Transverse colon (tissue), 4 donors: ENCODE data around the gene PPP1R9B. TPM values are rescaled to one million over a fixed set of nuclear protein-coding genes. Genes with fewer than 3 reads are reported as not detected.

Experiments used
- DNase-seq: peaks from one replicate; pipeline ENCODE4 v3.0.0-alpha.2; 2019
- H3K27ac ChIP-seq, 4 donors: fragments of 200-600 bp; sonication (generic); 2 replicates each; pipeline ENCODE4 v1.5.1; 2016 to 2018; ENCODE audit warnings: inconsistent platforms in 4 of 4
- H3K27me3 ChIP-seq: fragments of 200-600 bp; sonication (generic); 2 replicates; pipeline ENCODE4 v1.5.1; 2017; ENCODE audit warnings: inconsistent platforms
- H3K36me3 ChIP-seq, 4 donors: fragments of 200-600 bp; sonication (generic); 2 replicates each; pipeline ENCODE4 v1.5.1; 2017 to 2019; ENCODE audit warnings: inconsistent platforms in 4 of 4
- H3K4me1 ChIP-seq, 4 donors: fragments of 200-600 bp; sonication (generic); 2 replicates each; pipeline ENCODE4 v1.5.1; 2017 to 2020; ENCODE audit warnings: inconsistent platforms in 4 of 4
- H3K4me3 ChIP-seq, 4 donors: fragments of 200-600 bp; sonication (generic); 1 replicate in 1 of 4; 2 replicates in 3 of 4; pipeline versions ENCODE4 v1.5.1 to v1.6.1; 2017 to 2019; ENCODE audit warnings: inconsistent platforms in 4 of 4
- H3K9me3 ChIP-seq, 2 donors: fragments of 200-600 bp; sonication (generic); 2 replicates each; pipeline ENCODE4 v1.5.1; 2017 to 2019; ENCODE audit warnings: inconsistent platforms in 2 of 2
- EP300 ChIP-seq: sonication (generic); formaldehyde crosslinking; IDR thresholded peaks from one replicate; pipeline ENCODE4 v1.6.1; 2017; ENCODE audit warnings: antibody characterized with exemption, low read depth
- POLR2A ChIP-seq: fragments of 450-650 bp; IDR thresholded peaks from one replicate; pipeline ENCODE4 v1.6.1; 2016; ENCODE audit warnings: antibody characterized with exemption, mild to moderate bottlenecking, moderate library complexity
- POLR2AphosphoS5 ChIP-seq, 3 donors: sonication (generic); formaldehyde crosslinking; IDR thresholded peaks; one replicate each; pipeline ENCODE4 v1.6.1; 2016; ENCODE audit warnings: antibody characterized with exemption in 3 of 3
- WGBS, 2 donors: methylation state at CpG; one replicate each; pipeline ENCODE4 v1.1.5; 2018; ENCODE audit warnings: low coverage in 1 of 2; 5-methylcytosine and 5-hydroxymethylcytosine counted together
- in situ Hi-C, 4 donors: fragments of 200-750 bp; cut with MboI; loops; one replicate each; pipeline versions ENCODE4 v1.15.0 to v1.15.1; 2017; ENCODE audit warnings: low sequenced_read_pairs in 3 of 4, low pct_ligation_motif_present in 1 of 4, low pct_unique_long_range_greater_than_20kb in 1 of 4
- intact Hi-C: fragments of 100-400 bp; cut with DNase I; formaldehyde crosslinking; loops from one replicate; pipeline ENCODE4 v1.15.1; 2023; ENCODE audit warnings: low total_unique reads
- total RNA-seq, 4 donors: library from RNA; depleted of rRNA; stranded (reverse); fragments of >200 nt; gene quantifications; one replicate each; pipeline ENCODE4 v1.1.0, GENCODE V29; 2016
- TF ChIP-seq, protein P1 (sequence below), 5 experiments: fragments of 200-600 bp in 3 of 5; fragments of 450-650 bp in 2 of 5; sonication (generic) in 3 of 5; IDR thresholded peaks; 1 replicate in 2 of 5; 2 replicates in 3 of 5; pipeline ENCODE4 v1.5.1; 2016 to 2017; ENCODE audit warnings: antibody characterized with exemption in 5 of 5, inconsistent platforms in 3 of 5, mild to moderate bottlenecking in 2 of 5, moderate library complexity in 1 of 5

PPP1R9B gene
- total RNA-seq, 4 donors from 2014 or later: 19.0 to 29.9 (median 27.7) TPM

DNA sequence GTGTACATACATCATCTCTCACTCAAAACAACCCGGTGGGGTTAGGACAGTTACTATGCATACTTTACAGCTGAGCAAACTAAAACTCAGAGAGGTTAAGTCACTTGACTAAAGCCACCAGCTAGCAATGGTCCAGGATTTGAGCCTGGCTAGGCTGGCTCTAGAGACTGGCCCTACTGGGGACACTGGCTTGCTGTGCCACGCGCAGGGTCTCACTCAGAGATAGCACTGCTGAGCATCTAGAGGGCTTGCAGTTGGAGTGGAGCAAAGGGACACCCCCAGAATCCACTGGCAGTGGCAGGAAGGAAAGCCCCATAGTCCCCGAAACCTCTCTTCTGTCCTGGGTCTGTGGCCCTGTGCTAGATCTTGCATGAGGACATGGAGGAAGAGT lies 31.7 kb downstream of the PPP1R9B start:
- no peaks in the 10 kb centered on the region for H3K36me3 ChIP-seq
- in situ Hi-C loops: no loop called here
- whole genome bisulfite sequencing, 2 donors: 84% methylated on average over 4 of the region's 4 CpGs; no CpG with 5 or more reads in 1 of the 2 donors
- no peaks in the 10 kb centered on the region for H3K9me3 ChIP-seq
- TF ChIP-seq POLR2A (no peak), EP300 (no peak), POLR2AphosphoS5 (IDR thresholded peaks at IDR 0.05) (no peak)
- TF ChIP-seq, protein P1, sequence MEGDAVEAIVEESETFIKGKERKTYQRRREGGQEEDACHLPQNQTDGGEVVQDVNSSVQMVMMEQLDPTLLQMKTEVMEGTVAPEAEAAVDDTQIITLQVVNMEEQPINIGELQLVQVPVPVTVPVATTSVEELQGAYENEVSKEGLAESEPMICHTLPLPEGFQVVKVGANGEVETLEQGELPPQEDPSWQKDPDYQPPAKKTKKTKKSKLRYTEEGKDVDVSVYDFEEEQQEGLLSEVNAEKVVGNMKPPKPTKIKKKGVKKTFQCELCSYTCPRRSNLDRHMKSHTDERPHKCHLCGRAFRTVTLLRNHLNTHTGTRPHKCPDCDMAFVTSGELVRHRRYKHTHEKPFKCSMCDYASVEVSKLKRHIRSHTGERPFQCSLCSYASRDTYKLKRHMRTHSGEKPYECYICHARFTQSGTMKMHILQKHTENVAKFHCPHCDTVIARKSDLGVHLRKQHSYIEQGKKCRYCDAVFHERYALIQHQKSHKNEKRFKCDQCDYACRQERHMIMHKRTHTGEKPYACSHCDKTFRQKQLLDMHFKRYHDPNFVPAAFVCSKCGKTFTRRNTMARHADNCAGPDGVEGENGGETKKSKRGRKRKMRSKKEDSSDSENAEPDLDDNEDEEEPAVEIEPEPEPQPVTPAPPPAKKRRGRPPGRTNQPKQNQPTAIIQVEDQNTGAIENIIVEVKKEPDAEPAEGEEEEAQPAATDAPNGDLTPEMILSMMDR (IDR thresholded peaks at IDR 0.05): no peak
- H3K4me1 ChIP-seq: peaks cover 3 to 25% (median 10%) of the 10 kb centered on the region in 4 donors
- peaks cover 18% of the 10 kb centered on the region for H3K27me3 ChIP-seq
- no peak overlapping the region for H3K27ac ChIP-seq
- no peak overlapping the region for H3K4me3 ChIP-seq
- intact Hi-C loops: no loop called here
- DNase-seq: no peak

DNA sequence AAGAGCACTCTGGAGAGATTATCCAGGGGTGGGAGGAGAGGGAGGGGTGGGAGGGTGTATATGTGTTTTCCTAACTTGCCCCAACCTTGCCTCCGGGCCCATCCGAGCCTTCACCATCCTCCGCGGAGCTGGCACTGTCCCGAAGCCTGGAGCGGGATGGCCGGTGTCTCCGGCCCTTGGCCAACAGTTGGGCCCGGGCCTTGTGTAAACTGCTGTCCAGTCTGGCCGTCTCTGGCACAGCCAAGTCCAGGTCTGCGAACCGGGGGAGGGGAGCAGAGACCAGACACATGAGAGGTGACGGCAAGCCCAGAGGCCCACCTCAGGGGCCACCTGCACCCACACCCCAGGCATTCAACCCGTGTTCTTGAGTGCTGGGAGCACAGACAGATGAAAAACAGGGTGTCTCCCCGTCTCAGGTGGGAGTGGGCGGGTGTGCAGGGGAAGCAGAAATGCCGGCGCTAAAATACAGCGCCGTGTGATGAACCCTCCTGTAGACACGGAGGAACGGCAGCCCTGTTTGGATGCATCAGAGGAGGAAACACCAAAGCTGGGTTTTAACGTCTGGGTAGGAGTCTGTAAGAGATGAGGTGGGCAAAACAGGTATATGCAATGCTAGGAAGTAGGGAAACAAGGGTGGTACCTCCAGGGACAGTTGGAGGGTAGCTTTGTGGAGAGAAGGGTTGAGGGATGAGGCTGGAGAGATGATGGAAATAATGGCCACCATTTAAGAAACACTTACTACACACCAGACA lies 32.2 kb downstream of the PPP1R9B start:
- H3K36me3 ChIP-seq: no peaks in the 10 kb centered on the region
- no peak overlapping the region for H3K4me3 ChIP-seq
- TF ChIP-seq POLR2AphosphoS5 (IDR thresholded peaks at IDR 0.05): no peak
- H3K4me1 ChIP-seq: peaks cover 3 to 20% (median 11%) of the 10 kb centered on the region in 4 donors
- peaks cover 18% of the 10 kb centered on the region for H3K27me3 ChIP-seq
- no peak overlapping the region for H3K27ac ChIP-seq
- WGBS, 2 donors: 85 to 88% methylated on average over 8 to 22 of the region's 23 CpGs
- H3K9me3 ChIP-seq: no peaks in the 10 kb centered on the region
- in situ Hi-C loops (no loop called here), intact Hi-C loops (no loop called here)
- DNase-seq: no peak

DNA sequence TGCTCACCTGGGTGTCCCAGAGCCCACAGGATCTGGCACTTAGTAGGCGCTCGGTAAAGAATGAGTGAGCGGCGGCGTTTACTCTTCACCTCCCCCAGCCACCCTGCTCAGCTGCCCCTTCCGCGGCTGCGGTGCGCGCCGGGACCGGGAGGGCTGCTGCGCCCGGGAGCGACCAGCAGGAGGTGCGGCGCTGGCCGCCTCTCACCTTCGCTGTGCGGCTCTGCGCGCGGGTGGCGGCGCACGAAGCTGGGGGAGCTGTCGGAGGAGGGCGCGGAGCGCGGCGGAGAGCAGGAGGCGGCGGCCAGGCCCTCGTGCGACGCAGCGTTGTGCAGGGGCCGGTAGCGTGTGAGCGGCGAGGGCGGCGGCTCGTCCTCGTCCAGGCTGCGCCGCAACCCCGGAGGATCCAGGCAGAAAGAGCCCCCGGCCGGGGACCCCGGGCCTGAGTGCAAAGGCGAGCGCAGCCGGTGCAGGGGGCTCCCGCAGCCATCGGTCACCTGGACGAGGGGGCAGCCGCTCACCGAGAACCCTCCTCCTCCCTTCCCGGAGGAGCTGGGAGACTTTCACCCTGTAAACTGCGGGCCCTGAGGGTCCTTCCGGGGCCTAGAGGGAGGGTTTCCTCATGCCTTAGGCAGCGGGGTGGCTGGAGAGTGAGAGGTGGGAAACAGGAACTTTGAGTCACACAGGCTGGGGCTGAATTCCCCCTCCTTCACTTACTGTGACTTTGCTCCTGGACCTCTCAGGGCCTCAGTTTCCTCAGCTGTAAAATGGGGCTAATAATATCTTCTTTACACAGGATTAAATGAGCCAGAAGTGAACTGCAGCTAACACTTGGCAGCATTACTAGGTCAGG lies 33.0 kb downstream of the PPP1R9B start:
- peaks cover 18% of the 10 kb centered on the region for H3K27me3 ChIP-seq
- DNase-seq: peak; percentile 68
- H3K9me3 ChIP-seq: no peaks in the 10 kb centered on the region
- peaks cover 9 to 27% (median 19%) of the 10 kb centered on the region in 4 donors for H3K4me1 ChIP-seq
- peak overlapping the region in 2 of 4 donors; percentile 3 to 28 for H3K4me3 ChIP-seq
- TF ChIP-seq, protein P1 (IDR thresholded peaks at IDR 0.05): peak; percentile 54 to 78 (median 68)
- TF ChIP-seq POLR2AphosphoS5 (IDR thresholded peaks at IDR 0.05): no peak
- H3K36me3 ChIP-seq: no peaks in the 10 kb centered on the region
- H3K27ac ChIP-seq: no peak overlapping the region
- intact Hi-C loops (no loop called here), in situ Hi-C loops (no loop called here)
- 14% methylated on average over 43 of the region's 64 CpGs; no CpG with 5 or more reads in 1 of the 2 donors for WGBS, 2 donors

DNA sequence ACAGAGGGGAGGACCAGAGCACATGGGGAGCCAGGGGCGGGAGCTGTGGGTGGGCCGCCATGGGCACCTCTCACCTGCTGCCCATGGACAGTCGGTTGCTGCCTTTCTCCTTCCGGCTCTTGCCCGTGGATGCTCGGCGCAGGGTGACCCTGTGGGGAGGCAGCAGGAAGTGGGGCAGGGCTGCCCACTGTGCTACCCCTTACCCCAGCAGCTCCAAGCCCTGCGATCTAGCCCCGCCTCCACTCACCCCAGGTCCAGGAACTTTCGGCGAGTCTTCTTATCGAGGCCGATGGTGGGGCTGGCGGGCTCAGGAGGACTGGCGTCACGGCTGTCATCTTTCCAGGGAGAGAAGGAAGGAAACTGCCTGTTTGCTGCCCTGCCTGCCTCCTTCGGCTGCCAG lies 34.7 kb downstream of the PPP1R9B start:
- Histone ChIP-seq H3K9me3 (no peaks in the 10 kb centered on the region), H3K4me1 (peaks cover 16 to 44% (median 34%) of the 10 kb centered on the region in 4 donors), H3K4me3 (no peak overlapping the region), H3K36me3 (no peaks in the 10 kb centered on the region), H3K27ac (no peak overlapping the region), H3K27me3 (peaks cover 18% of the 10 kb centered on the region)
- intact Hi-C loops (no loop called here), in situ Hi-C loops (no loop called here)
- no peak for TF ChIP-seq POLR2AphosphoS5 (IDR thresholded peaks at IDR 0.05)
- TF ChIP-seq, protein P1 (IDR thresholded peaks at IDR 0.05): no peak
- no peak for TF ChIP-seq EP300
- WGBS, 2 donors: 69% methylated on average over 17 of the region's 17 CpGs; no CpG with 5 or more reads in 1 of the 2 donors
- DNase-seq: no peak
